Sciatic nerve (tissue), 2 donors: ENCODE results near the gene CFAP251. TPM values are rescaled to one million over a fixed set of nuclear protein-coding genes. Genes with fewer than 3 reads are reported as not detected.
A peak's percentile ranks its signal among the peaks of the same experiment; 100 is the strongest.
"Not testable (repeated sequence)": the region's sequence is repeated elsewhere in the genome, so short reads cannot be mapped to it uniquely, and the experiment has no call there.

Source experiments
- ATAC-seq: fragments of 200-7000 bp; cut with Tn5 transposase; one replicate; pipeline ENCODE4 v1.9.1; 2020; ENCODE audit warnings: mild to moderate bottlenecking, moderate library complexity
- DNase-seq: peaks from one replicate; pipeline ENCODE4 v3.0.0-alpha.2; 2020; ENCODE audit warnings: low spot score
- intact Hi-C: fragments of 100-400 bp; cut with DNase I; formaldehyde crosslinking; loops from one replicate; pipeline ENCODE4 v1.14.2; 2022
- total RNA-seq: library from RNA; stranded (reverse); fragmentation: NEBNext Ultra II Directional; extraction: Animal tissue kit (Norgen Biotek cat#: 25700); gene quantifications from one replicate; pipeline ENCODE4 v1.2.1, GENCODE V29; 2021
- donor health status: DM: no; HTN: no; CAD: no.
- donor health status: DM: no; HTN: no; CAD: no.

The CFAP251 gene
- total RNA-seq, 1 donor from 2014 or later, result 3.8 TPM

DNA sequence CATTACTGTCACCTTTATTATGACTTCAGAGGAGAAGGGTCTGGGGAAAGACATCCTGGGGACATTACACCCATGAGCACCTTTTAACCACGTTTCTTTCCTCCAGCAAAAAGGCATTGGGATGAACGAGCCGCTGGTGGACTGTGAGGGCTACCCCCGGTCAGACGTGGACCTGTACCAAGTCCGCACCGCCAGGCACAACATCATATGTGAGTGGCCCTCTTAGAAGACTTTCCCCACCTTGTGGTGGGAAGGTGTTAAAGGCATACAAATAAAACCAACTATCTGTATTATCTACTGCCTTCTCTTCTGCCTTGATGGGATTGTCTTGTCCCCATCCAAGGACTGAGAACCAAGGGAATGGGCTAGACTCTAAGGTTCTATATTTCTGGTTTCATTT lies 23.8 kb upstream of the CFAP251 start:
- DNase-seq, result no peak
- intact Hi-C loops, result loop anchor here (10.0 kb wide), 1 partner anchor 200 kb away; no protein-coding TSS in a partner anchor
- no peak for ATAC-seq

DNA sequence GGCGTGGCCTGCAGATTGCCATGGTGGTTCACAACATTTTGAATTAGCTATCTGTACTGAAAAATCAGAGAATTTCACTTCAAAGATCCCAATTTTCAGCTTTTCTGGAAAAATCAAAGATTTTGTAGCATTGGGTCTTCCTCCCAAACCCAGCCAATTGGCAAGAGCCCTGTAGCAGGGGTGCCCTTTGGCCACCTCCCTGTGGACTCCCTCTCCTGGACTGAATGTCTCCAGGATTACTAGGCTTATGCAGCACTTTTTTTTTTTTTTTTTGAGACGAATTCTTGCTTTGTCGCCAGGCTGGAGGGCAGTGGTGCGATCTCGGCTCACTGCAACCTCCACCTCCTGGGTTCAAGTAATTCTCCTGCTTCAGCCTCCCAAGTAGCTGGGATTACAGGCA lies 20.1 kb upstream of the CFAP251 start:
- DNase-seq (no peak), ATAC-seq (no peak)
- intact Hi-C loops, result loop anchor here (10.0 kb wide), 1 partner anchor 203 kb away; no protein-coding TSS in a partner anchor

DNA sequence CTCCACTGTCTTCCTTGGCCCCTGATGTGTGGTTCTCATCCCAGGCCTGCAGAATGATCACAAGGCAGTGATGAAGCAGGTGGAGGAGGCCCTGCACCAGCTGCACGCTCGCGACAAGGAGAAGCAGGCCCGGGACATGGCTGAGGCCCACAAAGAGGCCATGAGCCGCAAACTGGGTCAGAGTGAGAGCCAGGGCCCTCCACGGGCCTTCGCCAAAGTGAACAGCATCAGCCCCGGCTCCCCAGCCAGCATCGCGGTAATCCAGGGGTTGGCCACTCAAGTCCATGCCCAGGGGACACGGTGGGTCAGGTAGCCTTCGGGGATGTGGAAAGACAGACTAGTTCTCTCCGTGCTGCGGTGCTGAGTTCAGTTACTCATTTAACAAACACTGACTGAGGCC lies 18.8 kb upstream of the CFAP251 start:
- intact Hi-C loops, result loop anchor here (10.0 kb wide), 1 partner anchor 205 kb away; no protein-coding TSS in a partner anchor
- ATAC-seq (no peak), DNase-seq (no peak)

DNA sequence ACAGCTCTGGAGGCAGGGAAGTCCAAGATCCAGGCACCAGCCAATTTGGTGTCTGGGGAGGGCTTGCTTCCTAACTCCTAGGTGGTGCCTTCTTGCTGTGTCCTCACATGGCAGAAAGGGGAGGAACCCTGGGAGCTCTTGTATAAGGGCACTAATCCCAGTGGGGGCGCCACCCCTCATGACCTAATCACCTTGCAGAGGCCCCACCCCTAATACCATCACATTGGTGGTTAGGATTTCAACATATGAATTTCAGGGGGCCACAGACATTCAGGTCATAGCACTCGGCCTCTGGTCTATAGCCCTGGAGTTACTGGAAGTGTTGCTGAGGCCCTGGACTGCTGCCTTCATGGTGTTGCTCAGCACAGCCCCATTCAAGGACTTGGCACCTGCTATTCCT lies 15.2 kb upstream of the CFAP251 start:
- intact Hi-C loops, result no loop called here
- ATAC-seq, result no peak
- no peak for DNase-seq

DNA sequence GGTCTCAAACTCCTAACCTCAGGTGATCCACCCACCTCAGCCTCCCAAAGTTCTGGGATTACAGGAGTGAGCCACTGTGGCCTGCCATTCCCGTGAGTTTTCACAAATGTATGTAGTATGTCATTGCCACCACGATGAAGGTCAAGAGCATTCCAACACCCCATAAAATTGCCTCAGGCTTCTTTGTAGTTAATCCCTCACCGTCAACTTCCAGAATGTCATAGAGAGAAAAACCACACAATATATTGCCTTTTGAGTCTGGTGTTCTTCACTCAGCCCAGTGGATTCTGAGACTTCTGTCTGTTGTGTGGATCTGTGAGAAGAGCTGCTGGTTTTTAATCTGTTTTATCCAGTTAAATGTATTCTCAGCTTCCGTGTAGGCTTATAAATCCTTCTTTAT lies 12.6 kb upstream of the CFAP251 start:
- ATAC-seq (no peak), DNase-seq (no peak)
- intact Hi-C loops, result no loop called here

DNA sequence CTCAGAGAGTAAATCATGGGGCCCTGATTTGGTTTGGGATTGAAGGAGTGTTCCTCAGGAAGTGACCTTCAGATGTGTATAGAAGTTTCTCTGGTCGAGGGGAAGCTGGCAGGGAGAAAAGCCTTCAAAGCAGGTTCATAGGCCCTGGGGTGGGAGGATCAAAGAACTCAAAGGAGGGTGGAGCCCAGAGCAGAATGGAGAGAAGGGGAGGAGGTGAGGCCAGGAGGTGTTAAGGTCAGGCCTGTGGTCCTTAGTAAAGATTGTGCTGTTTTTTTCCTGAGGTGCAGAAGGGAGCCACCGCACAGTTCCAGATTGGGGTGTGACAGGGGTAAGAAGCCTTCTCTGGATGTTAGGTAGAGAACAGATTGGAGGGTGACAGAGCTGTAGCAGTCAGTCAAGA lies 9.7 kb upstream of the CFAP251 start:
- ATAC-seq (no peak), DNase-seq (no peak)
- intact Hi-C loops, result no loop called here

DNA sequence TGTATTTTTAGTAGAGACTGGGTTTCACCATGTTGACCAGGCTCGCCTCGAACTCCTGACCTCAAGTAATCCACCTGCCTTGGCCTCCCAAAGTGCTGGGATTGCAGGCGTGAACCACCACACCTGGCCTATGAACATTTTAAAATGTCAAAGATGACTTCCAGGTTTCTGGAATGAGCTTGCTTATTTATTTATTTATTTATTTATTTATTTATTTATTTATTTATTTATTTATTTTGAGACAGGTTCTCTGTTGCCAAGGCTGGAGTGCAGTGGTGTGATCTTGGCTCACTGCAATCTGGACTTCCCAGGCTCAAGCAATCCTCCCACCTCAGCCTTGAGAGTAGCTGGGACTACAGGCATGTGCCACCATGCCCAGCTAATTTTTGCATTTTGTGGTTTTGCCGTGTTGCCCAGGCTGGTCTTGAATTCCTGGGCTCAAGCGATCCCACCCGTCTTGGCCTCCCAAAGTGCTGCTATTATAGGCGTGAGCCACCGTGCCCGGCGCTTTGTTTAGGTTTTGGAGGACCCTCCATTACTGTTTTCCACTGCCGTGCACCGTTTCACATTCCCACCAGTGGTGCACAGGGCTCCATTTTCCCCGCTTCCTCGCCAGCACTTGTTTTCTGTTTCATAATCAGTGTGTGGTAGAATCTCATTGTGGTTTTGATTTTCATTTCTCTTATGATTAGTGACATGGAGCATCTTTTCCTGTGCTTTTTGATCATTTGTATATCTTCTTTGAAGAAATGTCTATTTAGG lies 6.4 kb upstream of the CFAP251 start:
- DNase-seq, result no peak
- intact Hi-C loops, result no loop called here
- ATAC-seq, result no peak

DNA sequence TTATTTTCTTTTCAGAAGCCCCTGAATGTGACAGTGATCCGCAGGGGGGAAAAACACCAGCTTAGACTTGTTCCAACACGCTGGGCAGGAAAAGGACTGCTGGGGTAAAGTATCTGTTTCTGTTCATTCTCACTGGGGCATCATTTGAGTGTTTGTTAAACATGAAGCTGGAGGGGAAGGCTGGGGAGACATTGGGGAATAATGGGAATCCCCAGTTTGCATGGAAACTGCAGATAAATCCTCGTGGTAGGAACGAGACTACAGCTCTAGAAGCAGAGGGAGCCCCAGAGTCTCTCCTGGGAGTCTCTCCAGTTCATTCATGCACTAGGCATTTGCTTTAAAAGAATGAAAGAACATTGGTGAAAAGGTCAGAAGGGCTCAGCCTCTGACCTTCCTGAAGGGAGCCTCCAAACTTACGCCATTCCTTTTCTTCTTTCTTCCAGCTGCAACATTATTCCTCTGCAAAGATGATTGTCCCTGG lies 2.5 kb upstream of the CFAP251 start:
- intact Hi-C loops, result no loop called here
- DNase-seq (no peak), ATAC-seq (no peak)

DNA sequence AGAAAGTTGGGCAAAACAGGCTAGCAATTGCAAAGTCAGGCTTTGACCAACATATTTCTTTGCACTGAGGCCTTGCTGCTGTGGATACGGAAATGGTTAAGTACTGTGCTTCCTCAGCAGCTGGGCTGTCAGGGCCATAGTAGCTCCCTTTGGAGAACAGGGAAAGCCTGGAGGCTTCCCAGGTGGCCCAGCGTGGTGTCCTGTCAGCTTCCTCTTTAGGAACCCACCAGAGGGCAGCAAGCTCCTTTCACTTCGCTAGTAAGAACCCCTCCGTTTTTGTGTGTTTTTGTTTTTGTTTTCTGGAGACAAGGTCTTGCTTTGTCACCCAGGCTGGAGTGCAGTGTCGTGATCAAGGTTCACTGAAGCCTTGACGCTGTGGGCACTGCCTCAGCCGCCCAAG lies 1.7 kb upstream of the CFAP251 start:
- DNase-seq (no peak), ATAC-seq (peak; percentile 51)
- intact Hi-C loops, result no loop called here

DNA sequence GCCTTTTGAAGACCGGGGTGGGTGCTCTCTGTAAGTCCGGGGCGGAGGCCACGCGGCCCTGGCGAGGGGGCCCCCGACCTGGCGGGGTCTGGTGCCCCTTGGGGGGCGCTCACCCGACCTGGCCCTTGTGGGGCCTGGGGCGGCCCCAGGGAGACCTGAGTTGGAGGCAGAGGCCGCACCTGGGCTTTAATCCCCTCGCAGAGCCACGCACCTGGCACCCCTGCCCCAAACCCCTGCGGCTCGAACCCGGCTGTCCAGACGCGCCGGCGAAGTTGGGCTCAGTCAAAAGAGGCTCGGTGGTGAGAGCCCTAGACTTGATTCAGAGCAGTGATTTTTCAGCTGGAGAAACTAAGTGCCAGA lies 267 bp downstream of the CFAP251 start:
- DNase-seq (no peak), ATAC-seq (no peak)
- intact Hi-C loops, result no loop called here

DNA sequence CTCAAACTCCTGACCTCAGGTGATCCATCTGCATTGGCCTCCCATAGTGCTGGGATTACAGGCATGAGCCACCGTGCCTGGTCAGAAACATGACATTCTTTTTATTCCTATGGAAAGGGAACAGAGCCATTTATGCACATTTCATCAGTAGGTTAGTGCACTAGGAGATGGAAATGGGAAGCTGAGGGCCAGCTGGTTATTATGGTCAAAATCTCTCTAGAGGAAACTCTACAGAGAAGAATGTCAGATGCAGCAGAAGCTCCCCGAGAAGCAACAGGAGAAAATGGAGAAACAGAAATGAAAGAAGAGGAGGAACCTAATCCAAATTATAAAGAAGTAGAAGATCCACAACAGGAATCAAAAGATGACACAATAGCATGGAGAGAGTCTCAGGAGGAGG lies 2.7 kb downstream of the CFAP251 start:
- DNase-seq (no peak), ATAC-seq (no peak)
- intact Hi-C loops, result no loop called here

DNA sequence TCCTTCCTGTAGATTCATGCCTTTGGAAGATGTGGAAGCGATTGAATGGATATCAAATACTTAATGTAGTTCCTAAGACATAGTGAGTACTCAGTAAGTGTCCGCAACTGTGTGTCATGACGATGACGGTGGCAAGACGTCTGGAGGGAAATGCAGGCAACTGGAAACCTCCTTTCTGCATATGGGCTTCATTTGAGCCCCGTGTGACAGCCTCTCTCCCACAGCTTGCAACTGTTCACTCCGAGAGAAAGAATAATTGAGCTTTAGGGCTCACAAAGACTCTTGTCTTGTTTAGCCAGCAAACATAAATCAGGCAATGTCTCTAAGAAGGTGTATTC lies 6.9 kb downstream of the CFAP251 start:
- intact Hi-C loops, result no loop called here
- DNase-seq, result no peak
- peak; percentile 29 for ATAC-seq

DNA sequence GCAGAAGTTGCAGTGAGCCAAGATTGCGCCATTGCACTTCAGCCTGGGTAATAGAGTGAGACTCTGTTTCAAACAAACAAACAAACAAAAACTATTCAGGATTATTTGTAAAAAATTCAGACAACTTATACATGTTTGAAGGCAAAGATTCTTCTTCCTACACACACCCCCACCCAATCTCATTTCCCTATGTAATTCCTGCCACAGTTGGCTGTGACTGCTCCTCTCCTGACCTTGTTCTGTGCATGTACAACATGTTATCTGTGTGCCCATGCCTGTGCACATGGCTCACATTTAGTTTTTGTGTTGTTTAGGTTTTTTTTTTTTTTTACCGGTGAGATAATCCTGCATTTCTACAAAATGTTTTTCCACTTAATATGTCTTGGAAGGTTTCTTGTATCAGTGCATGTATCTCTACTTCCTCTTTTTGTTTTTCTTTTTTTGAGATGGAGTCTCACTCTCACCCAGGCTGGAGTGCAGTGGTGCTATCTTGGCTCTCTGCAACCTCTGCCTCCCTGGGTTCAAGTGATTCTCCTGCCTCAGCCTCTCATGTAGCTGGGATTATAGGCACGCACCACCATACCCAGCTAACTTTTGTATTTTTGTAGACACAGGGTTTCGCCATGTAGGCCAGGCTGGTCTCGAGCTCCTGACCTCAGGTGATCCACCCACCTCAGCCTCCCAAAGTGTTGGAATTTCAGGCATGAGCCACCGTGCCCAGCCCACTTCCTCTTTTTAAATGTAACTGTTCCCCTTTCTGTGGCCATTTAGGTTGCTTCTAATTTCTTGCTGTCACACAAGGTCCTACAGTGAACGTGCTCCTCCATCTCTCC lies 8.7 kb downstream of the CFAP251 start:
- intact Hi-C loops, result no loop called here
- ATAC-seq, result no peak
- DNase-seq, result no peak

DNA sequence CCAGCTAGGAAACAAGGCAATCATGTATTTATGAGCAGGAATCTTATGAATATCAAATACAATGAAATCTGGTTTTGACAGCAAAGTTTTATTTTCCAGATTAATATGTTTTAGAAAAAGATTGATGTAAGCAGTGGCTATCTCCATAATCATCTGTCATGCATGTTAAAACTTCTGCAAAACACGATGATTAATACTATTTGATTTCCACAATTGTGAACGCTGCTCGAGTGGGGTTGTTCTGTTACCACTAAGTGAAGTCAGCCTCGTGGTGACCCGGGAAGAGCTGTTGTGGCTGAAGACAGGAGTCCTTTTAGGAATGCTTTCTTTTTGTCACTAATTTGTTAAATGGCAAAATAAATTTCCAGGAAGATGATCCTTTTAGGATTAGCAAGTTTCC lies 9.4 kb downstream of the CFAP251 start:
- ATAC-seq (no peak), DNase-seq (no peak)
- intact Hi-C loops, result no loop called here

DNA sequence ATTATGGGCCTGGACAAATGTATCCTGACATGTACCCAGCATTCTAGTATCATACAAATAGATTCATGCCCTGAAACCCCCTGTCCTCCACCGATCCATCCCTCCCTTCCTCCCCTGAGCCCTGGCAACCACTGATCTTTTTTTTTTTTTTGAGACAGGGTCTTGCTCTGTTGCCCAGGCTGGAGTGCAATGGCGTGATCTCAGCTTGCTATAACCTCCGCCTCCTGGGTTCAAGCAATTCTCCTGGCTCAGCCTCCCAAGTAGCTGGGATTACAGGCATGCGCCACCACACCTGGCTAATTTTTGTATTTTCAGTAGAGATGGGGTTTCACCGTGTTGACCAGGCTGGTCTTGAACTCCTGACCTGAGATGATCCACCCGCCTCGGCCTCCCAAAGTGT lies 11.2 kb downstream of the CFAP251 start:
- intact Hi-C loops, ATAC-seq, DNase-seq: not testable (repeated sequence)

DNA sequence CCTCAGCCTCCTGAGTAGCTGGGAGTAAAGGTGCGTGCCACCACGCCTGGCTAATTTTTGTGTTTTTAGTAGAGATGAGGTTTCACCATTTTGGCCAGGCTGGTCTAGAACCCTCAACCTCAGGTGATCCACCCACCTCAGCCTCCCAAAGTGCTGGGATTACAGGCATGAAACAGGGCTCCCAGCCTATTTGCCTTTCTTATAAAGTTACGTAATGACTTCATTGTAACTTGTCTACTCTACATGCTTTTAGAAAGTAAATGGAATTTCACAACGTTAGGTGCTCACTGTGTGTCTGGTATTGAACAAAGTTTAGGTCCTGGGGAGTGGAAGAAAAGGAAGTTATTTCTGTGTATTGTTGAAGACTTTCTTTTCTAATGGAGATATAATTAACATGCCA lies 12.5 kb downstream of the CFAP251 start:
- no peak for DNase-seq
- intact Hi-C loops, result no loop called here
- ATAC-seq, result no peak

DNA sequence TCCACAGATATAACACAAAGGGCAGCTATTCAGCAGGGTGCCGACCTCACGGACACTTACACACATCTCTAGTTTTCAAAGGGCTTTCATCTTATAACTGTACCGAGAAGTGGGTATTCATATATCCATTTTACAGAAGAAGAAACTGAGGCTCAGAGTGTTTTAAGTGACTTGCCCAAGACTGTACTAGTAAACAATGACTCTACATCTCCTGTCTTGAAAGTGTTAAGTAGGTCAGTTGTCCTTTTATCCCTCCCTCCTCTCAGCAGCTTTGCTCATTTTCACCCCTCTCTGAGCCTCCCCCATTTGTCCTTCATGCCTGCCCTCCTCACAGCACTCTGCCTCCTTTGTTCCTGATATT lies 13.8 kb downstream of the CFAP251 start:
- DNase-seq, result no peak
- intact Hi-C loops, result no loop called here

DNA sequence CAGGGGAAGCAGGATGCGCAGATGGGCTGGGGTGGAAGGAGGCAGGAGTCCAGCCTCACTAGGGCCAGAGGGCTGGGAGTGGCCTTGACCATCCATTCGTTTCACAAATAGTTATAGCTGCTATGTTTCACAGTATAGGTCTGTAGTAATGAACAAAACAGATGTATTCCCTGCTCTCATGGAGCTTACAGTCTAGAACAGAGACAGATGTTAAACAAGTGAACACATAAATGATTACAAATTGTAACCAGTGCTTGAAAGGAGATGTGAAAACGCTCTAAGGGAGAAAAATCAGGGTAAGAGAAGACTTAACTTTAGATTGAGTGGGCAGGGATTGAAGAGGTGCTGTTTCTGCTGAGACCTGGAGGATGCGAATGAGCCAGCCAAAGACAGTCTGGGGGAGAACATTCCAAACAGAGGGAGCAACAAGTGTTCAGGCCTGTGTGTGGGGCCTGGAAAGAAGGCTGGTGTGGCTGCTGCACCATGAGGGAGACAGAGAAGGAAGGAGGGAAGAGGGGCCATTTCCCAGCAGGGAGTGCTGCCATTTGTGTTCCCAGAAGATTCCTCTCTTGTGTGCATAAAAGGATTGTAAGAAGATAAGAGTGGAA lies 14.6 kb downstream of the CFAP251 start:
- ATAC-seq (no peak), DNase-seq (no peak)
- intact Hi-C loops, result no loop called here

More for the DNA sequence above, 13.8 kb downstream of the CFAP251 start:
- ATAC-seq, result no peak

DNA sequence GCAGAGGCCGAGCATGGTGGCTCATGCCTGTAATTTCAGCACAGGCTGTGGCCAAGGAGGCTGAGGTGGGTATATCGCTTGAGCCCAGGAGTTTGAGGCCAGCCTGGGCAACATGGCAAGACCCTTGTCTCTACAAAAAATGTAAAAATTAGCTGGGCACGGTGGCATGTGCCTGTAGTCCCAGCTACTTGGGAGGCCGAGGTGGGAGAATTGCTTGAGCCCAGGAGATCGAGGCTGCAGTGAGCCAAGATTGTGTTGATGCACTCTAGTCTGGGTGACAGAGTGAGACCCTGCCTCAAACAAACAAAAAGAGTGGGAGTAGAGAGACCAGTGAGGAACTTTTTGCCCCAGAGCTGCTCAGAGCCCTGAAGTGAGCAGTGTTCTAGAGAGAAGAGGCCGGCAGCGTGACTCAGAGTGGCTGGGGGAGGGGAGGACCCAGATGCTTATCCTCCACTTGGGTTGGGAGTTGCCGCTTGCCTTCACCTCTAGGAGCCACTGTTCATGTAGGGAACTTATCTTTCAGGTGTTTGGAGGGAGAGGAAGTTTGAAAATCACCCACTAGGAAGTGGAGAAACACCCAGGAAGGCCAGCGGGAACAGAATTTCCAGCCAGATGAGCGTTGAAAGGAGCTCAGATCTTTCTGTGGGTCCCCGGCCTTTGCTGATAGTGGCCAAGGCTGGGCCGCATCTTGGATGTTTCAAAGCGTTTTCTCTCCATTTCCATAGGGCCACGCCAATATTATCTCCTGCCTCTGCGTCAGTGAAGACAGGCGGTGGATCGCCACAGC lies 15.3 kb downstream of the CFAP251 start:
- intact Hi-C loops, result no loop called here
- DNase-seq (no peak), ATAC-seq (no peak)
